Thyroid gland (tissue), 4 donors: ENCODE results near the gene LIFR.

Source experiments
- POLR2A ChIP-seq, 2 donors: fragments of 450-650 bp; IDR thresholded peaks; one replicate each; pipeline ENCODE4 v1.6.1; 2017; ENCODE audit warnings: antibody characterized with exemption in 2 of 2, mild to moderate bottlenecking in 2 of 2, moderate library complexity in 1 of 2
- TF ChIP-seq, protein P1 (sequence below), 6 experiments: fragments of 200-600 bp in 3 of 6; fragments of 450-650 bp in 3 of 6; sonication (generic) in 3 of 6; IDR thresholded peaks; one replicate each; pipeline ENCODE4 v1.5.1; 2016 to 2019; ENCODE audit warnings: antibody characterized with exemption in 6 of 6, mild to moderate bottlenecking in 2 of 6, inconsistent platforms in 1 of 6, moderate library complexity in 1 of 6

DNA sequence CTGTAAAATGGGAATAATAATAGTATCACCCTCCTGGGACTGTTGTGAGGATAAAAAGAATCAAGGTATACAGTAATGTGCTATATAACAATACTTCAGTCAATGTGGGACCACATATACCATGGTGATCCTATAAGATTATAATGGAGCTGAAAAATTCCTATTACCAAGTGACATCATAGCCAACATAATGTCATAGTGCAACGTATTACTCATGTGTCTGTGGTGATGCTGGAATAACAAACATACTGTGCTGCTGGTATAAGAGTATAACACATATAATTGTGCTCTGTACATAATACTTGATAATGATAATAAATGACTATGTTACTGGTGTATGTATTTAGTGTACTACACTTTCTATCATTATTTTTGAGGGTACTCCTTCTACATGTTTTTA is 38.1 kb downstream of the LIFR start:
- TF ChIP-seq, protein P1, sequence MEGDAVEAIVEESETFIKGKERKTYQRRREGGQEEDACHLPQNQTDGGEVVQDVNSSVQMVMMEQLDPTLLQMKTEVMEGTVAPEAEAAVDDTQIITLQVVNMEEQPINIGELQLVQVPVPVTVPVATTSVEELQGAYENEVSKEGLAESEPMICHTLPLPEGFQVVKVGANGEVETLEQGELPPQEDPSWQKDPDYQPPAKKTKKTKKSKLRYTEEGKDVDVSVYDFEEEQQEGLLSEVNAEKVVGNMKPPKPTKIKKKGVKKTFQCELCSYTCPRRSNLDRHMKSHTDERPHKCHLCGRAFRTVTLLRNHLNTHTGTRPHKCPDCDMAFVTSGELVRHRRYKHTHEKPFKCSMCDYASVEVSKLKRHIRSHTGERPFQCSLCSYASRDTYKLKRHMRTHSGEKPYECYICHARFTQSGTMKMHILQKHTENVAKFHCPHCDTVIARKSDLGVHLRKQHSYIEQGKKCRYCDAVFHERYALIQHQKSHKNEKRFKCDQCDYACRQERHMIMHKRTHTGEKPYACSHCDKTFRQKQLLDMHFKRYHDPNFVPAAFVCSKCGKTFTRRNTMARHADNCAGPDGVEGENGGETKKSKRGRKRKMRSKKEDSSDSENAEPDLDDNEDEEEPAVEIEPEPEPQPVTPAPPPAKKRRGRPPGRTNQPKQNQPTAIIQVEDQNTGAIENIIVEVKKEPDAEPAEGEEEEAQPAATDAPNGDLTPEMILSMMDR (IDR thresholded peaks at IDR 0.05): no peak
- no peak for TF ChIP-seq POLR2A (IDR thresholded peaks at IDR 0.05)
